HEK293 (cell line): Measurements from ENCODE around the gene PDLIM5.

ENCODE experiments used
- HOXA7 ChIP-seq: sonication (generic); formaldehyde crosslinking; IDR thresholded peaks from 2 replicates; pipeline ENCODE4 v1.8.1; 2022; ENCODE audit warnings: missing genetic modification reagents, borderline replicate concordance
- KLF8 ChIP-seq: fragments of 450-650 bp; formaldehyde crosslinking; IDR thresholded peaks from 2 replicates; pipeline ENCODE4 v1.5.1; 2016; ENCODE audit warnings: missing biosample characterization, missing genetic modification characterization
- KLF9 ChIP-seq: fragments of 450-650 bp; formaldehyde crosslinking; IDR thresholded peaks from 2 replicates; pipeline ENCODE4 v1.5.1; 2016; ENCODE audit warnings: missing biosample characterization, missing genetic modification characterization, low read depth
- MZF1 ChIP-seq: fragments of 450-650 bp; formaldehyde crosslinking; IDR thresholded peaks from 2 replicates; pipeline ENCODE4 v1.5.1; 2017; ENCODE audit warnings: missing biosample characterization, missing genetic modification characterization, borderline replicate concordance
- ZBTB44 ChIP-seq: fragments of 450-650 bp; IDR thresholded peaks from 2 replicates; pipeline ENCODE4 v1.5.1; 2018; ENCODE audit warnings: missing biosample characterization, mild to moderate bottlenecking, missing genetic modification characterization
- ZFP3 ChIP-seq: fragments of 450-650 bp; formaldehyde crosslinking; IDR thresholded peaks from 2 replicates; pipeline ENCODE4 v1.5.1; 2016; ENCODE audit warnings: low read depth, missing biosample characterization, missing genetic modification characterization
- ZIC2 ChIP-seq: fragments of 450-650 bp; formaldehyde crosslinking; IDR thresholded peaks from 2 replicates; pipeline ENCODE4 v1.5.1; 2016; ENCODE audit warnings: missing biosample characterization, missing genetic modification characterization
- ZNF121 ChIP-seq: fragments of 450-650 bp; formaldehyde crosslinking; IDR thresholded peaks from 2 replicates; pipeline ENCODE4 v1.5.1; 2016; ENCODE audit warnings: missing biosample characterization, missing genetic modification characterization
- ZNF202 ChIP-seq: fragments of 450-650 bp; formaldehyde crosslinking; IDR thresholded peaks from 2 replicates; pipeline ENCODE4 v1.5.1; 2016; ENCODE audit warnings: missing biosample characterization, missing genetic modification characterization, borderline replicate concordance
- ZNF223 ChIP-seq: fragments of 450-650 bp; formaldehyde crosslinking; IDR thresholded peaks from 2 replicates; pipeline ENCODE4 v1.5.1; 2016; ENCODE audit warnings: missing biosample characterization, missing genetic modification characterization
- ZNF280D ChIP-seq: fragments of 450-650 bp; formaldehyde crosslinking; IDR thresholded peaks from 2 replicates; pipeline ENCODE4 v1.5.1; 2016; ENCODE audit warnings: missing biosample characterization, missing genetic modification characterization
- ZNF350 ChIP-seq: fragments of 450-650 bp; formaldehyde crosslinking; IDR thresholded peaks from 2 replicates; pipeline ENCODE4 v1.5.0; 2017; ENCODE audit warnings: missing biosample characterization, mild to moderate bottlenecking, missing genetic modification characterization
- ZNF37A ChIP-seq: fragments of 450-650 bp; IDR thresholded peaks from 2 replicates; pipeline ENCODE4 v1.5.1; 2018; ENCODE audit warnings: missing biosample characterization, missing genetic modification characterization
- ZNF518A ChIP-seq: fragments of 450-650 bp; formaldehyde crosslinking; conservative IDR thresholded peaks from 2 replicates; pipeline ENCODE4 v1.5.1; 2016; ENCODE audit warnings: low read depth, missing biosample characterization, missing genetic modification characterization
- ZNF610 ChIP-seq: fragments of 450-650 bp; formaldehyde crosslinking; IDR thresholded peaks from 2 replicates; pipeline ENCODE4 v1.5.1; 2016; ENCODE audit warnings: missing biosample characterization, missing genetic modification characterization, borderline replicate concordance
- ZNF624 ChIP-seq: fragments of 450-650 bp; formaldehyde crosslinking; IDR thresholded peaks from 2 replicates; pipeline ENCODE4 v1.5.1; 2017; ENCODE audit warnings: missing biosample characterization, missing genetic modification characterization
- ZNF645 ChIP-seq: fragments of 450-650 bp; formaldehyde crosslinking; IDR thresholded peaks from 2 replicates; pipeline ENCODE4; 2016; ENCODE audit warnings: missing biosample characterization, missing genetic modification characterization
- ZNF785 ChIP-seq: fragments of 450-650 bp; formaldehyde crosslinking; IDR thresholded peaks from 2 replicates; pipeline ENCODE4 v1.5.1; 2016; ENCODE audit warnings: missing biosample characterization, missing genetic modification characterization
- ZNF791 ChIP-seq: fragments of 450-650 bp; formaldehyde crosslinking; IDR thresholded peaks from 2 replicates; pipeline ENCODE4 v1.5.1; 2016; ENCODE audit warnings: missing biosample characterization, missing genetic modification characterization
- ZNF792 ChIP-seq: fragments of 450-650 bp; formaldehyde crosslinking; IDR thresholded peaks from 2 replicates; pipeline ENCODE4 v1.5.1; 2016; ENCODE audit warnings: missing biosample characterization, missing genetic modification characterization
- ZSCAN4 ChIP-seq: fragments of 450-650 bp; formaldehyde crosslinking; IDR thresholded peaks from 2 replicates; pipeline ENCODE4 v1.5.1; 2017; ENCODE audit warnings: missing biosample characterization, missing genetic modification characterization
- TF ChIP-seq, protein P1 (sequence below): fragments of 450-650 bp; formaldehyde crosslinking; IDR thresholded peaks from 2 replicates; pipeline ENCODE4 v1.5.0; 2017; ENCODE audit warnings: missing biosample characterization, missing genetic modification characterization, borderline replicate concordance
- TF ChIP-seq, protein P2 (sequence below): fragments of 450-650 bp; formaldehyde crosslinking; IDR thresholded peaks from 2 replicates; pipeline ENCODE4 v1.5.1; 2016; ENCODE audit warnings: missing biosample characterization, missing genetic modification characterization

The PDLIM5 gene

DNA sequence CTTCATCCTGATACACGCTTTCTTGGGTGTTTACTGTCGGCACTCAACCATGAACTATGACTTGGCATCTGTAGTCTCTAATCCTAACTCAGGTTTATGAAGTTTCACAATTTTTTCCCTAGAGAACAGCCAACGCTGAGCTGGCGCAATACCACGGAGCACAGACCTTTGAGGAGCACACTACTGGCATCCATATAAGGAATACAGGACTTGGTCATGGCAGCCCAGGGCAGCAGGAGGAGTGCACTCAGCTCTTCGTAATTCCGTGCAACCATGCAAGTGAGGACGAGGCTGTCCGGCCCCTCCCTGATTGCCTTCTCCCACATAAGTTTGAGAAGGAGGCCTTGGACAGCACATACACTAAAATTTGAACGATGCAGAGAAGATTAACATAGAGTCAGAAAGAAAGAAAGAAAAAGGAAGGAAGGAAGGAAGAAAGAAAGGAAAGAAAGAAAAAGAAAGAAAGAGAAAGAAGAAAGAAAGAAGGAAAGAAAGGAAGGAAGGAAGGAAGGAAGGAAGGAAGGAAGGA is 41.0 kb upstream of the PDLIM5 start (continued):
- TF ChIP-seq ZNF518A (tag by site-specific recombination) (no peak; the same call in 1 of the 2 replicates), ZBTB44 (peak; percentile 73), KLF9 (tag by site-specific recombination) (no peak), ZNF37A (tag by site-specific recombination) (no peak), ZSCAN4 (tag by site-specific recombination) (no peak), ZFP3 (no peak), KLF8 (tag by site-specific recombination) (0 out of 2 replicates have a peak, but pooled peaks have one; percentile 32), ZNF791 (tag by site-specific recombination) (no peak), ZNF280D (tag by site-specific recombination) (no peak), ZNF610 (tag by site-specific recombination) (peak; percentile 69; the same call in 1 of the 2 replicates), ZNF350 (no peak), ZNF202 (no peak), ZNF121 (tag by site-specific recombination) (no peak), HOXA7 (CRISPR knock-in tag) (no peak), ZNF792 (no peak), ZNF645 (tag by site-specific recombination) (no peak), MZF1 (tag by site-specific recombination) (peak; percentile 59; the same call in 1 of the 2 replicates), ZNF785 (no peak), ZNF223 (tag by site-specific recombination) (no peak), ZNF624 (tag by site-specific recombination) (no peak), ZIC2 (no peak)
- TF ChIP-seq, protein P1, sequence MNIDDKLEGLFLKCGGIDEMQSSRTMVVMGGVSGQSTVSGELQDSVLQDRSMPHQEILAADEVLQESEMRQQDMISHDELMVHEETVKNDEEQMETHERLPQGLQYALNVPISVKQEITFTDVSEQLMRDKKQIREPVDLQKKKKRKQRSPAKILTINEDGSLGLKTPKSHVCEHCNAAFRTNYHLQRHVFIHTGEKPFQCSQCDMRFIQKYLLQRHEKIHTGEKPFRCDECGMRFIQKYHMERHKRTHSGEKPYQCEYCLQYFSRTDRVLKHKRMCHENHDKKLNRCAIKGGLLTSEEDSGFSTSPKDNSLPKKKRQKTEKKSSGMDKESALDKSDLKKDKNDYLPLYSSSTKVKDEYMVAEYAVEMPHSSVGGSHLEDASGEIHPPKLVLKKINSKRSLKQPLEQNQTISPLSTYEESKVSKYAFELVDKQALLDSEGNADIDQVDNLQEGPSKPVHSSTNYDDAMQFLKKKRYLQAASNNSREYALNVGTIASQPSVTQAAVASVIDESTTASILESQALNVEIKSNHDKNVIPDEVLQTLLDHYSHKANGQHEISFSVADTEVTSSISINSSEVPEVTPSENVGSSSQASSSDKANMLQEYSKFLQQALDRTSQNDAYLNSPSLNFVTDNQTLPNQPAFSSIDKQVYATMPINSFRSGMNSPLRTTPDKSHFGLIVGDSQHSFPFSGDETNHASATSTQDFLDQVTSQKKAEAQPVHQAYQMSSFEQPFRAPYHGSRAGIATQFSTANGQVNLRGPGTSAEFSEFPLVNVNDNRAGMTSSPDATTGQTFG (tag by site-specific recombination): no peak
- TF ChIP-seq, protein P2, sequence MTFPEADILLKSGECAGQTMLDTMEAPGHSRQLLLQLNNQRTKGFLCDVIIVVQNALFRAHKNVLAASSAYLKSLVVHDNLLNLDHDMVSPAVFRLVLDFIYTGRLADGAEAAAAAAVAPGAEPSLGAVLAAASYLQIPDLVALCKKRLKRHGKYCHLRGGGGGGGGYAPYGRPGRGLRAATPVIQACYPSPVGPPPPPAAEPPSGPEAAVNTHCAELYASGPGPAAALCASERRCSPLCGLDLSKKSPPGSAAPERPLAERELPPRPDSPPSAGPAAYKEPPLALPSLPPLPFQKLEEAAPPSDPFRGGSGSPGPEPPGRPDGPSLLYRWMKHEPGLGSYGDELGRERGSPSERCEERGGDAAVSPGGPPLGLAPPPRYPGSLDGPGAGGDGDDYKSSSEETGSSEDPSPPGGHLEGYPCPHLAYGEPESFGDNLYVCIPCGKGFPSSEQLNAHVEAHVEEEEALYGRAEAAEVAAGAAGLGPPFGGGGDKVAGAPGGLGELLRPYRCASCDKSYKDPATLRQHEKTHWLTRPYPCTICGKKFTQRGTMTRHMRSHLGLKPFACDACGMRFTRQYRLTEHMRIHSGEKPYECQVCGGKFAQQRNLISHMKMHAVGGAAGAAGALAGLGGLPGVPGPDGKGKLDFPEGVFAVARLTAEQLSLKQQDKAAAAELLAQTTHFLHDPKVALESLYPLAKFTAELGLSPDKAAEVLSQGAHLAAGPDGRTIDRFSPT (tag by site-specific recombination): no peak
